Ovary (tissue), 9 donors: ENCODE results near the gene TAS2R43. TPM values are rescaled to one million over a fixed set of nuclear protein-coding genes. Genes with fewer than 3 reads are reported as not detected.

Experiments used
- DNase-seq, 5 donors: peaks; one replicate each; pipeline ENCODE4 v3.0.0-alpha.2; 2019 to 2020
- H3K27ac ChIP-seq, 2 donors: fragments of 200-600 bp; one replicate each; pipeline versions ENCODE4 v1.5.1 to v1.8.0; 2019 to 2022
- H3K27me3 ChIP-seq: fragments of 200-600 bp; one replicate; pipeline ENCODE4 v1.8.0; 2022
- H3K36me3 ChIP-seq: fragments of 200-600 bp; sonication (generic); one replicate; pipeline ENCODE4 v1.5.1; 2019
- H3K4me1 ChIP-seq: one replicate; pipeline ENCODE4 v1.8.1; 2013; ENCODE audit warnings: mild to moderate bottlenecking, moderate library complexity; ENCODE audit not compliant: insufficient read depth
- H3K4me3 ChIP-seq: fragments of 200-600 bp; sonication (generic); one replicate; pipeline ENCODE4 v1.5.1; 2017
- H3K9me3 ChIP-seq, 2 donors: fragments of 200-600 bp in 1 of 2; sonication (generic) in 1 of 2; one replicate each; pipeline versions ENCODE4 v1.5.1 to v1.8.1; 2013 to 2019; ENCODE audit warnings: mild to moderate bottlenecking in 1 of 2, moderate library complexity in 1 of 2
- EP300 ChIP-seq: sonication (generic); formaldehyde crosslinking; IDR thresholded peaks from one replicate; pipeline ENCODE4 v1.6.1; 2017; ENCODE audit warnings: antibody characterized with exemption
- POLR2A ChIP-seq: fragments of 450-650 bp; IDR thresholded peaks from one replicate; pipeline ENCODE4 v1.6.1; 2017; ENCODE audit warnings: antibody characterized with exemption, mild to moderate bottlenecking, moderate library complexity
- WGBS, 3 donors: extraction: QIAGEN DNeasy Blood & Tissue Kit in 1 of 3; methylation state at CpG; one replicate each; pipeline versions ENCODE4 v1.1.5 to v1.1.7; 2013 to 2017; 5-methylcytosine and 5-hydroxymethylcytosine counted together
- intact Hi-C, 4 donors: fragments of 100-400 bp; cut with DNase I; formaldehyde crosslinking; loops; one replicate each; pipeline versions ENCODE4 v1.11.0 to v1.15.1; 2022 to 2023
- polyA plus RNA-seq, 2 donors: library from polyadenylated mRNA; stranded (reverse); fragments of 200-250 nt in 1 of 2; fragments of 350-450 nt in 1 of 2; fragmentation: Illumina TruSeq in 1 of 2; extraction: RNeasy Lipid Tissue Mini Kit (QIAGEN cat#74804) in 1 of 2; gene quantifications; one replicate each; pipeline ENCODE4 v1.2.3, GENCODE V29; 2013 to 2014
- total RNA-seq, 7 donors: library from RNA; depleted of rRNA in 2 of 7; stranded (reverse); fragments of >200 nt in 2 of 7; fragmentation: NEBNext Ultra II Directional in 3 of 7; extraction: Animal tissue kit (Norgen Biotek cat#: 25700) in 3 of 7; gene quantifications; one replicate each; pipeline versions ENCODE4 v1.1.0 to v1.2.4, GENCODE V29; 2016 to 2023
- TF ChIP-seq, protein P1 (sequence below), 3 donors: fragments of 450-650 bp in 2 of 3; fragments of 200-600 bp in 1 of 3; IDR thresholded peaks; one replicate each; pipeline versions ENCODE4 v1.5.1 to v1.8.0; 2016 to 2022; ENCODE audit warnings: antibody characterized with exemption in 3 of 3, mild to moderate bottlenecking in 1 of 3
- donor health status: DM: no; HTN: no; CAD: no; lungs with moderate emphysema.
- donor health status: DM: no; HTN: no; CAD: no.
- donor health status: Bipolar disorder and iron deficiency.
- donor health status: DM: yes; HTN: yes; CAD: no.
- donor health status: DM: no; HTN: no; CAD: no.
- donor health status: DM: yes; HTN: yes; CAD: no.

TAS2R43 gene
- total and polyA plus RNA-seq, 9 donors, result 0.10 to 6.9 (median 0.54) TPM; not detected in 1

DNA sequence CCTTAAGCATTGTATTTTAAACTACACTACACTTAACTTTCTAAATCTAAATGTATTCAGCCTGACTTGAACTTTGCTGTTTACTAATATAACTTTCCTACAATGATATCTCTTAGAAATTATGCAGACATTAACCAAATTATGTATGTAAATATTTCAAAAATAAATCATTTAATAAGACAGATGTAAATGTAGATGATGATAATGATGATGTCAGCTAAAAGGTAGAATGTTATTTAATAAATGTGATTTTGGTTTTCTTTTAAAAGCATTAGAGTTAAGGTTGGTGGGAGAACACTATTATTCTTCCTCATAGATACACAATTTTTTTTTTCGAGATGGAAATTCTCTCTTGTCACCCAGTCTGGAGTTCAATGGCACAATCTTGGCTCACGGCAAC, 10.1 kb downstream of the TAS2R43 start:
- no peaks in the 10 kb centered on the region for H3K9me3 ChIP-seq
- no peak overlapping the region for H3K4me3 ChIP-seq
- H3K27ac ChIP-seq, result no peak overlapping the region
- DNase-seq, result no peak
- no peaks in the 10 kb centered on the region for H3K36me3 ChIP-seq
- no peaks in the 10 kb centered on the region for H3K4me1 ChIP-seq
- intact Hi-C loops, result no loop called here
- TF ChIP-seq, protein P1, sequence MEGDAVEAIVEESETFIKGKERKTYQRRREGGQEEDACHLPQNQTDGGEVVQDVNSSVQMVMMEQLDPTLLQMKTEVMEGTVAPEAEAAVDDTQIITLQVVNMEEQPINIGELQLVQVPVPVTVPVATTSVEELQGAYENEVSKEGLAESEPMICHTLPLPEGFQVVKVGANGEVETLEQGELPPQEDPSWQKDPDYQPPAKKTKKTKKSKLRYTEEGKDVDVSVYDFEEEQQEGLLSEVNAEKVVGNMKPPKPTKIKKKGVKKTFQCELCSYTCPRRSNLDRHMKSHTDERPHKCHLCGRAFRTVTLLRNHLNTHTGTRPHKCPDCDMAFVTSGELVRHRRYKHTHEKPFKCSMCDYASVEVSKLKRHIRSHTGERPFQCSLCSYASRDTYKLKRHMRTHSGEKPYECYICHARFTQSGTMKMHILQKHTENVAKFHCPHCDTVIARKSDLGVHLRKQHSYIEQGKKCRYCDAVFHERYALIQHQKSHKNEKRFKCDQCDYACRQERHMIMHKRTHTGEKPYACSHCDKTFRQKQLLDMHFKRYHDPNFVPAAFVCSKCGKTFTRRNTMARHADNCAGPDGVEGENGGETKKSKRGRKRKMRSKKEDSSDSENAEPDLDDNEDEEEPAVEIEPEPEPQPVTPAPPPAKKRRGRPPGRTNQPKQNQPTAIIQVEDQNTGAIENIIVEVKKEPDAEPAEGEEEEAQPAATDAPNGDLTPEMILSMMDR (IDR thresholded peaks at IDR 0.05), result no peak
- no peak for TF ChIP-seq EP300
- no peak for TF ChIP-seq POLR2A
- 95 to 100% (median 95%) methylated on average over 2 of the region's 2 CpGs for WGBS, 3 donors
- H3K27me3 ChIP-seq, result no peaks in the 10 kb centered on the region

DNA sequence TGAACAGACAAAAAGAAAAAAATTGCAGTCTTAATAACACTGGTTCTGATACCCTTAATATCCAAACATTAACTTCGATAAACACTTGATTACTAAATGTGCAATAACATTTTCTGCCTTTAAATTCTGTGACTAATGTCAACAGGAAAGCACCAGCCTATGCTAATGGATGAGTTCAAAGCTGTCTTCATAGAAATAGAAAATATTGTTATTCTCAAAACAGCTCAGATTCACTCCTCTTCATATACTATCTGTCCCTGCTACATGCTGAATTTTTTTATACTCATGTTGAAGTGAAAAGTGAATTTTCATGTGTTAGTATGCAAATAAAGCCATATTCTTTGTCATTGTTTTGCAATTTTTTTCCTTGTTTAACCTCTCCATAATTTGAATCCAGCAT, 13.9 kb downstream of the TAS2R43 start:
- Histone ChIP-seq H3K27ac (no peak overlapping the region), H3K4me3 (no peak overlapping the region), H3K27me3 (no peaks in the 10 kb centered on the region), H3K4me1 (no peaks in the 10 kb centered on the region), H3K36me3 (no peaks in the 10 kb centered on the region), H3K9me3 (no peaks in the 10 kb centered on the region)
- DNase-seq, result no peak
- TF ChIP-seq, protein P1 (IDR thresholded peaks at IDR 0.05), result no peak
- TF ChIP-seq POLR2A (no peak), EP300 (no peak)
- 94 to 98% (median 97%) methylated on average over 1 of the region's 1 CpG for whole genome bisulfite sequencing, 3 donors
- intact Hi-C loops, result no loop called here

DNA sequence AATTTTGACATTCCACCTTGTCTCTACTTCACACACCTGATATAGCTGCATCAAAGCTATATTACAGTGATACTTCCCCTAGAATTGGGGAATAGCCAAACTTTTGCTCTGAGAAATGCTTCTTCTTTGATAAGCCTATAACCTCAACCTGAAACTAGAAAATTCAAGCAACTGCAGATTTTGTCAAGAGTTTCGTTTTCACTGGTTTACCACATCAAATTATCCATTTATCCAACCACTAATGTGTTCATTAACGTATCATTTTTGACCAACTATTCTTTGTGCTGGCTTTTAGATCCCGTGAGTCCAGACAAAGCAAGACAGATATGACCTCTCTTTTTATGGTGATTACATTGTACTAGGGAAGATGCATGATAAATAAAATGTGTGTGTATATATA, 16.5 kb downstream of the TAS2R43 start:
- Histone ChIP-seq H3K4me3 (no peak overlapping the region), H3K27me3 (no peaks in the 10 kb centered on the region), H3K9me3 (no peaks in the 10 kb centered on the region), H3K4me1 (no peaks in the 10 kb centered on the region), H3K36me3 (no peaks in the 10 kb centered on the region), H3K27ac (no peak overlapping the region)
- TF ChIP-seq, protein P1 (IDR thresholded peaks at IDR 0.05), result no peak
- TF ChIP-seq EP300, result no peak
- intact Hi-C loops, result no loop called here
- WGBS, 3 donors, result 79 to 88% (median 83%) methylated on average over 3 of the region's 3 CpGs
- DNase-seq, result no peak

DNA sequence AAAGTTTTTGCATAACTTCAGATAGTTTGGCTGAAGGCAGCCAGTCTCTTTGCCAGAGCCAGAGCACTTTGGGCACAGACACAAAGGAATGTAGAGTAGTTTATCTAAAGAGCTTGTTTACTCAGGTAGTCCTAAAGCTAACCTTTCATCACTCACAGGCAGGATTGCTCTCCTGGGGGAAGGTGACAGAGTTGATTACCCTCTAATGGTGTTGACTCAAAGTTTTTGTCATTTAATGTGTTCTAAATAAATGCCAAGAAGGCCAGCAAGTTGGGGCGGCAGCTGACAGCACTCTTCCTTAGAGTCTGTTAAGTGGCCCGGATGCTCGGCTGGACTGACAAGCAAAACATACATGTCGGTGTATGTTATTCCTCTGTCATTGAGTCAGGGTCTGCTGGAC, 20.7 kb downstream of the TAS2R43 start:
- no peak for DNase-seq
- TF ChIP-seq POLR2A (no peak), EP300 (no peak)
- TF ChIP-seq, protein P1 (IDR thresholded peaks at IDR 0.05), result no peak
- WGBS, 3 donors, result 66 to 67% (median 66%) methylated on average over 4 of the region's 4 CpGs
- Histone ChIP-seq H3K27me3 (no peaks in the 10 kb centered on the region), H3K36me3 (no peaks in the 10 kb centered on the region), H3K27ac (no peak overlapping the region), H3K9me3 (no peaks in the 10 kb centered on the region), H3K4me3 (no peak overlapping the region), H3K4me1 (no peaks in the 10 kb centered on the region)
- intact Hi-C loops, result no loop called here

DNA sequence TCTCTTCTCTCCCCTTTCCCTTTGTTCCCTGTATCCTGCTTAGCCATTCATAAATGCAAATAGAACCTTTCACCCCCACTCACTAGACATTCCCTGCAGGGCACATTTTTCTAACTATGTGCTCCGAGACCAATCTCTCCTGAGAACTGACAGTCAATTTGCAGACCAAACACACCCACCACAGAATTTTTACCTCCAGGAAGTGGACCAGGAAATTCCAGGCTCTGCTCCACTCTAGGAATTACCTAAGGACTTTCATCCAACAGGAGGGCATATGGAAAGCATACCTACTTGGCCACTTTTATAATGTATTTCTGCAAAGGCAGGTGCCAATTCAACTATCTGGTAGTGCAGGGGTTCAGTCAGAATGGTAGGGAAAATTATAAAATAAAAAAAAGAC, 21.1 kb downstream of the TAS2R43 start:
- intact Hi-C loops, result no loop called here
- no peak overlapping the region for H3K27ac ChIP-seq
- TF ChIP-seq EP300 (no peak), POLR2A (no peak)
- TF ChIP-seq, protein P1 (IDR thresholded peaks at IDR 0.05), result no peak
- no peaks in the 10 kb centered on the region for H3K4me1 ChIP-seq
- H3K4me3 ChIP-seq, result no peak overlapping the region
- no peaks in the 10 kb centered on the region for H3K36me3 ChIP-seq
- no peak for DNase-seq
- WGBS, 3 donors, result 52 to 92% (median 61%) methylated on average over 1 of the region's 1 CpG
- H3K27me3 ChIP-seq, result no peaks in the 10 kb centered on the region
- H3K9me3 ChIP-seq, result no peaks in the 10 kb centered on the region
